ENCODE measurements around the gene ARHGAP21.
"Not testable (repeated sequence)": the region's sequence is repeated elsewhere in the genome, so short reads cannot be mapped to it uniquely, and the experiment has no call there.

The ARHGAP21 gene

GRCh38 chr10:24642921-24643678 lies 80.6 kb downstream of the ARHGAP21 start:
- in situ Hi-C loops (cut with HindIII; ENCODE audit: low pct_unique_long_range_greater_than_20kb, low sequenced_read_pairs) = no loop called here
- DNase-seq (ENCODE audit: low read depth in 1 of 2, low spot score in 1 of 2) = peak; percentile 49 to 81
- TF ChIP-seq JUND (IDR thresholded peaks at IDR 0.05; ENCODE audit: low read depth) = no peak

- no peak for DNase-seq (ENCODE audit: low read depth in 1 of 2, low spot score in 1 of 2)
- TF ChIP-seq JUND (IDR thresholded peaks at IDR 0.05; ENCODE audit: low read depth) = no peak
- in situ Hi-C loops (cut with HindIII; ENCODE audit: low pct_unique_long_range_greater_than_20kb, low sequenced_read_pairs) = no loop called here
These were observed 84.6 kb downstream of the ARHGAP21 start for GRCh38 chr10:24639124-24639523.

GRCh38 chr10:24625778-24626177 lies 97.9 kb downstream of the ARHGAP21 start:
- TF ChIP-seq JUND (IDR thresholded peaks at IDR 0.05; ENCODE audit: low read depth) = no peak
- no peak for DNase-seq (ENCODE audit: low read depth in 1 of 2, low spot score in 1 of 2)
- in situ Hi-C loops (cut with HindIII; ENCODE audit: low pct_unique_long_range_greater_than_20kb, low sequenced_read_pairs) = no loop called here

GRCh38 chr10:24623383-24623782 lies 100.3 kb downstream of the ARHGAP21 start:
- in situ Hi-C loops (cut with HindIII; ENCODE audit: low pct_unique_long_range_greater_than_20kb, low sequenced_read_pairs) = no loop called here
- no peak for DNase-seq (ENCODE audit: low read depth in 1 of 2, low spot score in 1 of 2)
- TF ChIP-seq JUND (IDR thresholded peaks at IDR 0.05; ENCODE audit: low read depth) = no peak

- DNase-seq (ENCODE audit: low read depth in 1 of 2, low spot score in 1 of 2) = no peak
- TF ChIP-seq JUND (IDR thresholded peaks at IDR 0.05; ENCODE audit: low read depth) = no peak
- in situ Hi-C loops (cut with HindIII; ENCODE audit: low pct_unique_long_range_greater_than_20kb, low sequenced_read_pairs) = no loop called here
These were observed 100.8 kb downstream of the ARHGAP21 start for GRCh38 chr10:24622781-24623301.

- DNase-seq (ENCODE audit: low read depth in 1 of 2, low spot score in 1 of 2); in situ Hi-C loops (cut with HindIII; ENCODE audit: low pct_unique_long_range_greater_than_20kb, low sequenced_read_pairs): not testable (repeated sequence)
These were observed 102.5 kb downstream of the ARHGAP21 start for GRCh38 chr10:24621035-24621795.

GRCh38 chr10:24619994-24620310 lies 103.7 kb downstream of the ARHGAP21 start:
- in situ Hi-C loops (cut with HindIII; ENCODE audit: low pct_unique_long_range_greater_than_20kb, low sequenced_read_pairs); DNase-seq (ENCODE audit: low read depth in 1 of 2, low spot score in 1 of 2): not testable (repeated sequence)

GRCh38 chr10:24619291-24619993 lies 104.2 kb downstream of the ARHGAP21 start:
- DNase-seq (ENCODE audit: low read depth in 1 of 2, low spot score in 1 of 2); in situ Hi-C loops (cut with HindIII; ENCODE audit: low pct_unique_long_range_greater_than_20kb, low sequenced_read_pairs): not testable (repeated sequence)

GRCh38 chr10:24618401-24618800 lies 105.3 kb downstream of the ARHGAP21 start:
- in situ Hi-C loops (cut with HindIII; ENCODE audit: low pct_unique_long_range_greater_than_20kb, low sequenced_read_pairs) = no loop called here
- no peak for TF ChIP-seq JUND (IDR thresholded peaks at IDR 0.05; ENCODE audit: low read depth)
- peak in 1 of 2 experiments; percentile 76 for DNase-seq (ENCODE audit: low read depth in 1 of 2, low spot score in 1 of 2)

GRCh38 chr10:24617771-24618396 lies 105.8 kb downstream of the ARHGAP21 start:
- no peak for TF ChIP-seq JUND (IDR thresholded peaks at IDR 0.05; ENCODE audit: low read depth)
- peak in 1 of 2 experiments; percentile 72 for DNase-seq (ENCODE audit: low read depth in 1 of 2, low spot score in 1 of 2)
- in situ Hi-C loops (cut with HindIII; ENCODE audit: low pct_unique_long_range_greater_than_20kb, low sequenced_read_pairs) = no loop called here

GRCh38 chr10:24616536-24616935 lies 107.2 kb downstream of the ARHGAP21 start:
- in situ Hi-C loops (cut with HindIII; ENCODE audit: low pct_unique_long_range_greater_than_20kb, low sequenced_read_pairs) = no loop called here
- TF ChIP-seq JUND (IDR thresholded peaks at IDR 0.05; ENCODE audit: low read depth) = no peak
- no peak for DNase-seq (ENCODE audit: low read depth in 1 of 2, low spot score in 1 of 2)

GRCh38 chr10:24606021-24606420 lies 117.7 kb downstream of the ARHGAP21 start:
- DNase-seq (ENCODE audit: low read depth in 1 of 2, low spot score in 1 of 2) = no peak
- in situ Hi-C loops (cut with HindIII; ENCODE audit: low pct_unique_long_range_greater_than_20kb, low sequenced_read_pairs) = no loop called here
- TF ChIP-seq JUND (IDR thresholded peaks at IDR 0.05; ENCODE audit: low read depth) = no peak

All from T47D (cell line).